ENCODE data around the gene RHEBL1. TPM values are rescaled to one million over a fixed set of nuclear protein-coding genes. Genes with fewer than 3 reads are reported as not detected.

RHEBL1 gene
- total and polyA plus RNA-seq, 8 donors = 0.71 to 3.6 (median 2.2) TPM

DNA sequence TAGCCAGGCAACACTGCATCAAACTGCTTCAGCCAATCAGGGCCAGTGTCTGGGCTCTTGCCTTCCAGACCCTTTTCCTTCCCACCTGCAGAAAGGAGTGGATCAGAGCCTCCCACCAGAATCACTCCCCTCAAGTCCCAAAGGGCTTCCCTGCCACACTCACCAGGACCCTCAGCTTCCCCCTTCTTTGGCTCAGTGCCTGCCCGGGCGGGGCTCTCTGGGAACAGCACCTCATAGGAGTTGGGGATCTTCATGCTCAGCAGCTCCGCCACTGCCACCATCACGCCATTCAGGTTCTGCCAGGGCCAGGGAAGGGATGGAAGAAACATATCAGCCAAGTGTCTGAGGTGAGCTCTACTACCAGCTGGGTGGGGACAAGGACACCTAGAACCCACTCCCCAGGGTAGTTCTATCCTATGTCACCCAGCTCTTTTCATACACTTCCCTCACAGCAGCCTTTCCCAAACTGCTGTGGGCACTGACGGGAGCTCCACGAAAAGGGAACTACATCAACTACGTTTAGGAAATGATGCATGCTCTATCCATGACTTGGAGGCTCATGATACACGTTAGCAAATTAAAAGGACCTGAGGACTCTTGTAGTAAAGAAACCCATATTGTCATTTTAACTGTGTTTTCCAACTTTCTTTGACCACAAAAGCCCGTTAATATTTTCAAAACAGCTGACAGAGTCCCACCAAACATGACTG, 41.8 kb downstream of the RHEBL1 start:
- H3K36me3 ChIP-seq = peaks cover 5 to 100% of the 10 kb centered on the region in 2 donors
- intact Hi-C loops (cut with DNase I) = no loop called here
- H3K27ac ChIP-seq = no peak overlapping the region
- no peaks in the 10 kb centered on the region for H3K9me3 ChIP-seq
- no peaks in the 10 kb centered on the region for H3K4me1 ChIP-seq
- H3K4me3 ChIP-seq = no peak overlapping the region
- DNase-seq = no peak
- no peak for ATAC-seq
- TF ChIP-seq, protein P1, sequence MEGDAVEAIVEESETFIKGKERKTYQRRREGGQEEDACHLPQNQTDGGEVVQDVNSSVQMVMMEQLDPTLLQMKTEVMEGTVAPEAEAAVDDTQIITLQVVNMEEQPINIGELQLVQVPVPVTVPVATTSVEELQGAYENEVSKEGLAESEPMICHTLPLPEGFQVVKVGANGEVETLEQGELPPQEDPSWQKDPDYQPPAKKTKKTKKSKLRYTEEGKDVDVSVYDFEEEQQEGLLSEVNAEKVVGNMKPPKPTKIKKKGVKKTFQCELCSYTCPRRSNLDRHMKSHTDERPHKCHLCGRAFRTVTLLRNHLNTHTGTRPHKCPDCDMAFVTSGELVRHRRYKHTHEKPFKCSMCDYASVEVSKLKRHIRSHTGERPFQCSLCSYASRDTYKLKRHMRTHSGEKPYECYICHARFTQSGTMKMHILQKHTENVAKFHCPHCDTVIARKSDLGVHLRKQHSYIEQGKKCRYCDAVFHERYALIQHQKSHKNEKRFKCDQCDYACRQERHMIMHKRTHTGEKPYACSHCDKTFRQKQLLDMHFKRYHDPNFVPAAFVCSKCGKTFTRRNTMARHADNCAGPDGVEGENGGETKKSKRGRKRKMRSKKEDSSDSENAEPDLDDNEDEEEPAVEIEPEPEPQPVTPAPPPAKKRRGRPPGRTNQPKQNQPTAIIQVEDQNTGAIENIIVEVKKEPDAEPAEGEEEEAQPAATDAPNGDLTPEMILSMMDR (IDR thresholded peaks at IDR 0.05) = no peak
- no peaks in the 10 kb centered on the region for H3K27me3 ChIP-seq

DNA sequence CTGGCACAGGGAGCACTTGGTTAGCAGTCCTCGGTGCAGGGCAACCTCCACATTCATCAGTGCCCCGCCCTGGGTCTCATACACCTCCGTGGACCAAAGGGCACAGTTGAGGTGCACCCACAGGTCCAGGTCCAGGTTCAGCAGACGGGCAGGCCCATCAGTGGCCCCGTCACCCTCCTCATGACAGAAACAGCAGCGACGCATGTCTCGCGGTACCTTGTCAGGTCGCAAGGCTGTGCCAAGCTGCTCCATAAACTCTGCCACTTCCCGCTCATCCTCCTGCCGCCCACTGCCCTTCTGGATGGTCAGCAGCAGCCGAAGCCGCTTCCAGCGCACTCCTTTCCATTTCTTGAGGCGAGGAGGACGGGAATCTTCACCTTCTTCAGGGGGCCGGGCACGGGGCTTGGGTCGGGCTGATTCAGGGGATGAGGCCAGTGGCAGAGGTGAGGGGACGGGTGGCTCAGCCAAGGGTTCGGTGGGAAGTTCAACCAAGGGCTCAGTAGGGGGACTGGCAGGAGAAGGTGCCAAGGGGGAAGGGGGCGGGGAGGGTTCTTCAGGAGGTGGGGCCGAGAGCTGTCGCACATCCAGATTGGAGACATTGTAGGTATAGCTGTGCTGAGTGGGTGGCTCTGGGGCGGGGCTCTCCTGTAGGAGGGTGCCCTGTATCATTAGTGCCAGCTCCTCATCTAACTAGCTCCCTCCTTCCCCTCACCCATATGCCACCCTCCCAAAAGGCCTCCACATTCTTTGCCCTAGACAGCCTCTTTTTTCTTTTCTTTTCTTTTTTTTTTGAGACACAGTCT, 42.9 kb downstream of the RHEBL1 start:
- ATAC-seq (no peak), DNase-seq (peak in 1 of 4 donors; percentile 65)
- intact Hi-C loops (cut with DNase I) = no loop called here
- Histone ChIP-seq H3K27ac (no peak overlapping the region), H3K9me3 (no peaks in the 10 kb centered on the region), H3K4me3 (no peak overlapping the region), H3K27me3 (no peaks in the 10 kb centered on the region), H3K4me1 (no peaks in the 10 kb centered on the region), H3K36me3 (peaks cover 5 to 100% of the 10 kb centered on the region in 2 donors)
- TF ChIP-seq, protein P1 (IDR thresholded peaks at IDR 0.05) = no peak

DNA sequence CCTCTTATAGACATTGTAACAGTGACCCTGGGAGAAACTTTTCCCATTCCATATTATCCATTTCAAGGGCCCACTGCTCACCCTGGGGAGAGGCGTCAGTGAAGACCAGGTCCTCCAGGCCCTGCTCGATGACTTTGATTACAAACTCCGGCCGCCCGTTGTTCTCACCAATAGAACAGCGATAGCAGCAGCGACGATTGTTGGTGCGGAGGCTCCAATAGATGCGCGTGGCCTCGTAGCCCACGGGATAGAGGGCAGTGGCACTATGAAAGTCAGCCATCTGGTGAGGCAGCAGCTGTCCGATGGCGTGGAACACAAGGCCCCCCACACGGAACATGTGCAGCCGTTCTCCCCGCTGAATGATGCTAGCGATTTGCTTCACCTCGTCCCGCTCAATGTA, 43.7 kb downstream of the RHEBL1 start:
- TF ChIP-seq, protein P1 (IDR thresholded peaks at IDR 0.05) = no peak
- ATAC-seq (no peak), DNase-seq (no peak)
- H3K4me1 ChIP-seq = no peaks in the 10 kb centered on the region
- H3K36me3 ChIP-seq = peaks cover 5 to 100% of the 10 kb centered on the region in 2 donors
- no peaks in the 10 kb centered on the region for H3K9me3 ChIP-seq
- no peaks in the 10 kb centered on the region for H3K27me3 ChIP-seq
- no peak overlapping the region for H3K27ac ChIP-seq
- H3K4me3 ChIP-seq = no peak overlapping the region
- intact Hi-C loops (cut with DNase I) = no loop called here

DNA sequence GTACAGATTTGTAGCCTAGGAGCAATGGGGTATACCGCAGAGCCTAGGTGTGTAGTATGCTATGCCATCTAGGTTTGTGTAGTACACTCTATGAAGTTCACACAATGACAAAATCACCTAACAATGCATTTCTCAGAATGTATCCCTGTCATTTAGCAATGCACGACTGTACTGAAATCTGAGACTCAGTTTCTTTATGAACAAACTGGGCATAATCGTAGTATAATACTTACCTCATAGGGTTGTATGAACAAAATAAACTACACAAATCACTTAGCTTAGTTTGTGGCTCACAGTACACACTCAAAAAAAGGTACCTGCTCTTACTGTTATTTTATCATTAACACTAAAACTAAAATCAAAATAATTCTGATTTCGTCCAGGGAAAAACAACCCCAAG, 44.3 kb downstream of the RHEBL1 start:
- Histone ChIP-seq H3K27ac (no peak overlapping the region), H3K9me3 (no peaks in the 10 kb centered on the region), H3K4me3 (no peak overlapping the region), H3K36me3 (peaks cover 5 to 100% of the 10 kb centered on the region in 2 donors), H3K4me1 (no peaks in the 10 kb centered on the region), H3K27me3 (no peaks in the 10 kb centered on the region)
- intact Hi-C loops (cut with DNase I) = no loop called here
- ATAC-seq (no peak), DNase-seq (no peak)
- TF ChIP-seq, protein P1 (IDR thresholded peaks at IDR 0.05) = no peak

DNA sequence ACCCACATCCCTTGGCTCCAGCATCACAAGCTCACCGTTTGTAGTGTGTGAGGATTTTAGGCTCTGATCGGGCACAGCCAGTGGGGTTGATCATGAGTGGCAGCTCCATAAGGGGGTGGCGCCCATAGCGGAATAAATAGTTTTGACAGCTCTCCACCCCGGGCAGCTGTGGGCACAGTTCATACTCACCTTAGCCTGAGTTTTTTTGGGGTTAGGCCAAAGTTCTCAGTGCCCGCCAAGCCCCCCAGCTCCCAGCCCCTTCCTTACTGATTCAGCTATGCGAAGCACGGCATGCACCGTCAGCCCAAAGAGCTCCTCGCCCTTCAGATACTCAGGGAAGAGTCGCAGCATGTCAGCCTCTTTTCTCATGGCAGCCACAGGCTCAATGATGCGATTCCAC, 45.2 kb downstream of the RHEBL1 start:
- Histone ChIP-seq H3K36me3 (peaks cover 5 to 91% of the 10 kb centered on the region in 2 donors), H3K4me3 (no peak overlapping the region), H3K27ac (no peak overlapping the region), H3K4me1 (peaks cover 0 to 8% of the 10 kb centered on the region in 2 donors), H3K27me3 (no peaks in the 10 kb centered on the region), H3K9me3 (no peaks in the 10 kb centered on the region)
- TF ChIP-seq, protein P1 (IDR thresholded peaks at IDR 0.05) = no peak
- no peak for ATAC-seq
- no peak for DNase-seq
- intact Hi-C loops (cut with DNase I) = no loop called here
